ENCODE measurements around the gene TARBP1. TPM values are rescaled to one million over a fixed set of nuclear protein-coding genes. Genes with fewer than 3 reads are reported as not detected.
A peak's percentile ranks its signal among the peaks of the same experiment; 100 is the strongest.

TARBP1 gene
- polyA plus RNA-seq, 1 donor from 2014 or later = 267 TPM

DNA sequence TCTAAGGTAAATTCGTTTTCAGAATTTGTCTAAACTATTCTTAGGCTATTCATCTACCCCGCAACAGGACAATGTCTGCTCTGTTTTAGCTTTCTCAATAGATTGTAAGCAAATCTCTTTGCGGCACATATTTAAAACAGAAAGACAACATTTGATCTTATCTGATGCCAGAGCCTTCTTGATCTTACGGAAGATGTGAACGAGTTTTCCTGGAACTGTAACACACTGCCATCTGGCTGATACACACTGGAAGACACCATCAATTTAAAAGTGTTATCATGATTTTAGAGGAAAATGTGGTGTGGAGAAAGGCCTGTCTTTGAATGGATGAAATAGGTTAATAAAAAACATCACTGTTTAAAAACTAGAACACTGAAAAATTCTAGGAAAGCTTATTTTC lies 69.7 kb downstream of the TARBP1 start:
- Histone ChIP-seq H4K20me1 (ENCODE audit: insufficient read depth) (no peaks in the 10 kb centered on the region), H3K9ac (ENCODE audit: low read length) (no peak overlapping the region), H3K4me2 (ENCODE audit: low read length) (no peak overlapping the region), H3K27ac (ENCODE audit: low read length) (no peak overlapping the region), H2AFZ (ENCODE audit: low read depth, low read length) (no peak overlapping the region), H3K36me3 (ENCODE audit: insufficient read depth, low read length) (peaks cover 1% of the 10 kb centered on the region), H3F3A (ENCODE audit: insufficient read depth, low read length, poor library complexity, severe bottlenecking) (no peaks in the 10 kb centered on the region), H3K4me3 (ENCODE audit: low read length) (no peak overlapping the region), H3K9me2 (ENCODE audit: insufficient read depth, low read length) (no peaks in the 10 kb centered on the region), H3K27me3 (ENCODE audit: insufficient read depth, low read depth, low read length) (no peaks in the 10 kb centered on the region), H3K79me2 (replicated peaks; ENCODE audit: insufficient read depth, low read length) (no peaks in the 10 kb centered on the region), H3K9me3 (ENCODE audit: low read length) (no peaks in the 10 kb centered on the region)
- peak; percentile 83 for TF ChIP-seq SMC3 (conservative IDR thresholded peaks at IDR 0.05; ENCODE audit: poor library complexity)
- no peak for TF ChIP-seq EP300 (conservative IDR thresholded peaks at IDR 0.05; ENCODE audit: poor library complexity, severe bottlenecking)
- TF ChIP-seq, protein P1, sequence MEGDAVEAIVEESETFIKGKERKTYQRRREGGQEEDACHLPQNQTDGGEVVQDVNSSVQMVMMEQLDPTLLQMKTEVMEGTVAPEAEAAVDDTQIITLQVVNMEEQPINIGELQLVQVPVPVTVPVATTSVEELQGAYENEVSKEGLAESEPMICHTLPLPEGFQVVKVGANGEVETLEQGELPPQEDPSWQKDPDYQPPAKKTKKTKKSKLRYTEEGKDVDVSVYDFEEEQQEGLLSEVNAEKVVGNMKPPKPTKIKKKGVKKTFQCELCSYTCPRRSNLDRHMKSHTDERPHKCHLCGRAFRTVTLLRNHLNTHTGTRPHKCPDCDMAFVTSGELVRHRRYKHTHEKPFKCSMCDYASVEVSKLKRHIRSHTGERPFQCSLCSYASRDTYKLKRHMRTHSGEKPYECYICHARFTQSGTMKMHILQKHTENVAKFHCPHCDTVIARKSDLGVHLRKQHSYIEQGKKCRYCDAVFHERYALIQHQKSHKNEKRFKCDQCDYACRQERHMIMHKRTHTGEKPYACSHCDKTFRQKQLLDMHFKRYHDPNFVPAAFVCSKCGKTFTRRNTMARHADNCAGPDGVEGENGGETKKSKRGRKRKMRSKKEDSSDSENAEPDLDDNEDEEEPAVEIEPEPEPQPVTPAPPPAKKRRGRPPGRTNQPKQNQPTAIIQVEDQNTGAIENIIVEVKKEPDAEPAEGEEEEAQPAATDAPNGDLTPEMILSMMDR (IDR thresholded peaks at IDR 0.05; ENCODE audit: poor library complexity, severe bottlenecking) = peak; percentile 69
- TF ChIP-seq POLR2AphosphoS5 (IDR thresholded peaks at IDR 0.05) = no peak
- TF ChIP-seq MXI1 (conservative IDR thresholded peaks at IDR 0.05; ENCODE audit: poor library complexity, severe bottlenecking) = no peak
- TF ChIP-seq, protein P2, sequence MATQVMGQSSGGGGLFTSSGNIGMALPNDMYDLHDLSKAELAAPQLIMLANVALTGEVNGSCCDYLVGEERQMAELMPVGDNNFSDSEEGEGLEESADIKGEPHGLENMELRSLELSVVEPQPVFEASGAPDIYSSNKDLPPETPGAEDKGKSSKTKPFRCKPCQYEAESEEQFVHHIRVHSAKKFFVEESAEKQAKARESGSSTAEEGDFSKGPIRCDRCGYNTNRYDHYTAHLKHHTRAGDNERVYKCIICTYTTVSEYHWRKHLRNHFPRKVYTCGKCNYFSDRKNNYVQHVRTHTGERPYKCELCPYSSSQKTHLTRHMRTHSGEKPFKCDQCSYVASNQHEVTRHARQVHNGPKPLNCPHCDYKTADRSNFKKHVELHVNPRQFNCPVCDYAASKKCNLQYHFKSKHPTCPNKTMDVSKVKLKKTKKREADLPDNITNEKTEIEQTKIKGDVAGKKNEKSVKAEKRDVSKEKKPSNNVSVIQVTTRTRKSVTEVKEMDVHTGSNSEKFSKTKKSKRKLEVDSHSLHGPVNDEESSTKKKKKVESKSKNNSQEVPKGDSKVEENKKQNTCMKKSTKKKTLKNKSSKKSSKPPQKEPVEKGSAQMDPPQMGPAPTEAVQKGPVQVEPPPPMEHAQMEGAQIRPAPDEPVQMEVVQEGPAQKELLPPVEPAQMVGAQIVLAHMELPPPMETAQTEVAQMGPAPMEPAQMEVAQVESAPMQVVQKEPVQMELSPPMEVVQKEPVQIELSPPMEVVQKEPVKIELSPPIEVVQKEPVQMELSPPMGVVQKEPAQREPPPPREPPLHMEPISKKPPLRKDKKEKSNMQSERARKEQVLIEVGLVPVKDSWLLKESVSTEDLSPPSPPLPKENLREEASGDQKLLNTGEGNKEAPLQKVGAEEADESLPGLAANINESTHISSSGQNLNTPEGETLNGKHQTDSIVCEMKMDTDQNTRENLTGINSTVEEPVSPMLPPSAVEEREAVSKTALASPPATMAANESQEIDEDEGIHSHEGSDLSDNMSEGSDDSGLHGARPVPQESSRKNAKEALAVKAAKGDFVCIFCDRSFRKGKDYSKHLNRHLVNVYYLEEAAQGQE (IDR thresholded peaks at IDR 0.05; ENCODE audit: borderline replicate concordance) = no peak
- TF ChIP-seq RAD21 (conservative IDR thresholded peaks at IDR 0.05) = peak; percentile 74
- no peak for TF ChIP-seq TAF1 (IDR thresholded peaks at IDR 0.05; ENCODE audit: low read depth)
- TF ChIP-seq EZH2 (IDR thresholded peaks at IDR 0.05; ENCODE audit: borderline replicate concordance, insufficient read depth, low read length, poor library complexity, severe bottlenecking) = no peak

DNA sequence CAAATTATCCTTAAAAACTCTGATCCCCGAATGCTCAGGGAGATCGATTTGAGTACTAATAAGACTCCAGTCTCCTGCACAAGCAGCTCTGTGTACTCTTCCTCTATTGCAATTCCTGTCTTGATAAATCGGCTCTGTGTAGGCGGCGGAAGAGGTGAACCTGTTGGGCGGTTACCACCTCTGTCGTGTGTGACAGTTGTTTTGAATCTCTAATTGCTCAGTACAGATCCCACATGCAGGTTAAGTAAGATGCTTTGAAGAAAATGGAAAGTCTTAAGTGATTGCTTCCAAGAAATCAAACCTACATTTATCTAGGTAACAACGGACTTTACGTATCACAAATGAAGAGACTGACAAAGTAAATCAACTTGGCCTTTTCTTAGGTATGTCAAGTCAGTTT lies 70.2 kb downstream of the TARBP1 start:
- Histone ChIP-seq H3K9me2 (ENCODE audit: insufficient read depth, low read length) (no peaks in the 10 kb centered on the region), H2AFZ (ENCODE audit: low read depth, low read length) (no peak overlapping the region), H3K79me2 (replicated peaks; ENCODE audit: insufficient read depth, low read length) (no peaks in the 10 kb centered on the region), H3F3A (ENCODE audit: insufficient read depth, low read length, poor library complexity, severe bottlenecking) (no peaks in the 10 kb centered on the region), H3K4me3 (ENCODE audit: low read length) (no peak overlapping the region), H3K9ac (ENCODE audit: low read length) (no peak overlapping the region), H3K9me3 (ENCODE audit: low read length) (no peaks in the 10 kb centered on the region), H3K27ac (ENCODE audit: low read length) (no peak overlapping the region), H3K27me3 (ENCODE audit: insufficient read depth, low read depth, low read length) (no peaks in the 10 kb centered on the region), H3K36me3 (ENCODE audit: insufficient read depth, low read length) (peaks cover 5% of the 10 kb centered on the region), H3K4me2 (ENCODE audit: low read length) (no peak overlapping the region), H4K20me1 (ENCODE audit: insufficient read depth) (no peaks in the 10 kb centered on the region)
- TF ChIP-seq RAD21 (conservative IDR thresholded peaks at IDR 0.05) = no peak
- TF ChIP-seq, protein P1 (IDR thresholded peaks at IDR 0.05; ENCODE audit: poor library complexity, severe bottlenecking) = no peak
- TF ChIP-seq EZH2 (IDR thresholded peaks at IDR 0.05; ENCODE audit: borderline replicate concordance, insufficient read depth, low read length, poor library complexity, severe bottlenecking) = no peak
- no peak for TF ChIP-seq TAF1 (IDR thresholded peaks at IDR 0.05; ENCODE audit: low read depth)
- no peak for TF ChIP-seq EP300 (conservative IDR thresholded peaks at IDR 0.05; ENCODE audit: poor library complexity, severe bottlenecking)
- no peak for TF ChIP-seq SMC3 (conservative IDR thresholded peaks at IDR 0.05; ENCODE audit: poor library complexity)
- TF ChIP-seq, protein P2 (IDR thresholded peaks at IDR 0.05; ENCODE audit: borderline replicate concordance) = no peak
- TF ChIP-seq MXI1 (conservative IDR thresholded peaks at IDR 0.05; ENCODE audit: poor library complexity, severe bottlenecking) = no peak
- no peak for TF ChIP-seq POLR2AphosphoS5 (IDR thresholded peaks at IDR 0.05)
